Measurements from ENCODE around the gene SOX8.
"Not testable (repeated sequence)": the region's sequence is repeated elsewhere in the genome, so short reads cannot be mapped to it uniquely, and the experiment has no call there.

The SOX8 gene

GRCh38 chr16:1009358-1010150, 28.0 kb downstream of the SOX8 start:
- DNase-seq, result no peak

- no peak for DNase-seq
These were observed 28.7 kb downstream of the SOX8 start for GRCh38 chr16:1010251-1010650.

GRCh38 chr16:1010815-1011214, 29.2 kb downstream of the SOX8 start:
- no peak for DNase-seq

- no peak for DNase-seq
These were observed 29.9 kb downstream of the SOX8 start for GRCh38 chr16:1011316-1012082.

- DNase-seq, result no peak
These were observed 30.6 kb downstream of the SOX8 start for GRCh38 chr16:1012135-1012534.

GRCh38 chr16:1012722-1013592, 31.4 kb downstream of the SOX8 start:
- no peak for DNase-seq

GRCh38 chr16:1013593-1013900, 32.0 kb downstream of the SOX8 start:
- no peak for DNase-seq

GRCh38 chr16:1014221-1014620, 32.7 kb downstream of the SOX8 start:
- DNase-seq, result no peak

- no peak for DNase-seq
These were observed 33.4 kb downstream of the SOX8 start for GRCh38 chr16:1014771-1015495.

- no peak for DNase-seq
These were observed 37.1 kb downstream of the SOX8 start for GRCh38 chr16:1018447-1019198.

GRCh38 chr16:1019231-1020090, 37.9 kb downstream of the SOX8 start:
- peak; percentile 59 for DNase-seq

- no peak for DNase-seq
These were observed 38.5 kb downstream of the SOX8 start for GRCh38 chr16:1020091-1020399.

- no peak for DNase-seq
These were observed 39.0 kb downstream of the SOX8 start for GRCh38 chr16:1020591-1020990.

- no peak for DNase-seq
These were observed 40.1 kb downstream of the SOX8 start for GRCh38 chr16:1021553-1022160.

- no peak for DNase-seq
These were observed 40.9 kb downstream of the SOX8 start for GRCh38 chr16:1022466-1022865.

- DNase-seq, result no peak
These were observed 42.6 kb downstream of the SOX8 start for GRCh38 chr16:1024138-1024537.

- not testable (repeated sequence) for DNase-seq
These were observed 43.7 kb downstream of the SOX8 start for GRCh38 chr16:1025183-1025809.

- DNase-seq, result no peak
These were observed 44.6 kb downstream of the SOX8 start for GRCh38 chr16:1026057-1026783.

- no peak for DNase-seq
These were observed 45.4 kb downstream of the SOX8 start for GRCh38 chr16:1026784-1027500.
